ENCODE data around the gene KCNQ1OT1. TPM values are rescaled to one million over a fixed set of nuclear protein-coding genes. Genes with fewer than 3 reads are reported as not detected.

Gene KCNQ1OT1
- total RNA-seq, 1 experiment from 2014 or later = 1.2 TPM

DNA sequence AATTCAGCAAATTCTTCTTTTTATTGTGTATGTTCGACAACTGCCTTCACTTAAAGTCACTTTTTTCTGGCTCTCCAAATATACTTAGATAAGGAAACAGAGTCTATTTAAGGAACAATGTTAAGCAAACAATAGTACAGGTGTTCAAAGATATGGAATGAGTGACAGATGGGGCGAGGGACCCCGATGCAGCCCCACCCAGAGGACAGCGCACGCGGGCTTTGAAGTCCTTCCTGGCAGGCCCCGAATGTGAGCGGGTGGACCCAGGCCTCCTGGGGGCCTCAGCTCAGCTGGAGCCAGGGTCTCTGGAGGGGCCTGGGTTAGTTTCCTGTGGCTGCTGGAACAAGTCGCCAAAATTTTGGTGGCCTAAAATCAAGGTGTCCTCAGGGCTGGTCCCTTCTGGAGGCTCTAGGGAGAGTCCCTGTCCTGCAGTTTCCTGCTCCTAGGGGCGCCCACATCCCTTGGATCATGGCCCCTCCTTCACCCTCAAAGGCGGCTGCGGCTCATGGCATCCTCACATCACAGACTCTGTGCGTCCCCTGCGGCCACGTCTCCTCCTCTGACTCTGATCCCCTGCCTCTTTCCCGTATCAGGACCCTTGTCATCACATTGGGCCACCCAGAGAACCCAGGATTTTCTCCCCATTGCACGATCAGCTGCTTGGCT, 40.6 kb upstream of the KCNQ1OT1 start:
- no peak overlapping the region for H3K27ac Mint-ChIP-seq
- no peak for TF ChIP-seq CTCF (conservative IDR thresholded peaks at IDR 0.05)

More for the DNA sequence above, 40.6 kb upstream of the KCNQ1OT1 start:
- Histone ChIP-seq H2AK5ac (ENCODE audit: insufficient read length, low read length) (no peak overlapping the region), H3K4me1 (ENCODE audit: insufficient read depth, low read length) (no peaks in the 10 kb centered on the region), H2BK120ac (ENCODE audit: low read depth, low read length, poor library complexity, severe bottlenecking) (no peak overlapping the region), H2AFZ (ENCODE audit: low read length) (no peak overlapping the region), H2BK20ac (ENCODE audit: low read depth, low read length, poor library complexity, severe bottlenecking) (no peak overlapping the region), H3K4ac (ENCODE audit: low read depth, low read length) (no peak overlapping the region), H4K20me1 (ENCODE audit: control insufficient read depth, insufficient read depth, insufficient read length) (no peaks in the 10 kb centered on the region), H2BK12ac (ENCODE audit: insufficient read length, low read depth, low read length) (no peak overlapping the region), H3K27ac (ENCODE audit: insufficient read length, low read depth, low read length) (no peak overlapping the region), H4K5ac (ENCODE audit: insufficient read length, low read depth, low read length) (no peak overlapping the region), H3K18ac (ENCODE audit: insufficient read length, low read depth, low read length) (no peak overlapping the region), H3K9me3 (ENCODE audit: control insufficient read depth, low read depth, low read length) (no peaks in the 10 kb centered on the region), H3K4me2 (ENCODE audit: insufficient read depth, insufficient read length, low read length) (no peak overlapping the region), H3K56ac (ENCODE audit: insufficient read length, low read depth, low read length) (no peak overlapping the region), H3K14ac (ENCODE audit: insufficient read depth, low read length) (no peak overlapping the region), H3K79me2 (ENCODE audit: insufficient read depth, low read length) (no peaks in the 10 kb centered on the region), H4K91ac (ENCODE audit: insufficient read length, low read depth, low read length) (no peak overlapping the region), H3K27me3 (ENCODE audit: insufficient read depth, low read length) (no peaks in the 10 kb centered on the region; the same call in 1 of the 2 replicates), H4K8ac (replicated peaks; ENCODE audit: insufficient read length, low read depth, low read length) (no peak overlapping the region), H3T11ph (ENCODE audit: low read length) (no peak overlapping the region), H3K9ac (ENCODE audit: extremely low read depth, insufficient read length, low read length) (no peak overlapping the region), H3K23ac (ENCODE audit: insufficient read length, low read depth, low read length) (no peak overlapping the region), H2BK15ac (ENCODE audit: low read depth, low read length) (no peak overlapping the region), H3K23me2 (ENCODE audit: insufficient read length, low read depth, low read length, poor library complexity, severe bottlenecking) (no peaks in the 10 kb centered on the region), H3K79me1 (ENCODE audit: insufficient read depth, low read depth, low read length, poor library complexity, severe bottlenecking) (no peaks in the 10 kb centered on the region), H2BK5ac (ENCODE audit: insufficient read length, low read length) (no peak overlapping the region)
- Mint-ChIP-seq H3K9me3 (peaks cover 2 to 3% of the 10 kb centered on the region in 2 experiments; a peak in 3 of 5 replicates), H3K4me1 (peaks cover 0 to 8% of the 10 kb centered on the region in 2 experiments; a peak in 2 of 4 replicates), H3K27me3 (ENCODE audit: low read depth) (peaks cover 89% of the 10 kb centered on the region), H3K4me3 (no peak overlapping the region), H3K36me3 (ENCODE audit: insufficient read depth in 1 of 3, low read depth in 3 of 3) (no peaks in the 10 kb centered on the region; a peak in 2 of 7 replicates)
- WGBS (ENCODE audit: extremely low coverage, insufficient read length, low lambda C conversion rate) = no CpG with 5 or more reads among the region's 17 CpGs
- no peak for DNase-seq
